ENCODE data around the gene NFIL3. TPM values are rescaled to one million over a fixed set of nuclear protein-coding genes. Genes with fewer than 3 reads are reported as not detected.

The NFIL3 gene
- total and polyA plus RNA-seq, 2 experiments from 2014 or later: 4.1 to 7.5 TPM

GRCh38 chr9:91418215-91418610 is 5.4 kb downstream of the NFIL3 start:
- Histone ChIP-seq H4K20me1 (replicated peaks; ENCODE audit: insufficient read depth) (peaks cover 47% of the 10 kb centered on the region), H3K4me1 (ENCODE audit: insufficient read depth) (peaks cover 13% of the 10 kb centered on the region; the same call in 1 of the 2 replicates), H3K27ac (ENCODE audit: low read depth) (no peak overlapping the region), H3K36me3 (ENCODE audit: insufficient read depth) (no peaks in the 10 kb centered on the region), H2AFZ (no peak overlapping the region), H3F3A (replicated peaks; ENCODE audit: low read depth) (0 out of 2 replicates have a peak, but pooled peaks cover 3% of the 10 kb centered on the region), H3K9me2 (ENCODE audit: insufficient read depth) (no peaks in the 10 kb centered on the region), H3K4me3 (no peak overlapping the region), H3K27me3 (ENCODE audit: insufficient read depth) (peaks cover 41% of the 10 kb centered on the region), H3K79me2 (replicated peaks; ENCODE audit: insufficient read depth) (peaks cover 81% of the 10 kb centered on the region), H3K4me2 (no peak overlapping the region)
- Mint-ChIP-seq H3K4me1 (peaks cover 19% of the 10 kb centered on the region), H3K36me3 (ENCODE audit: low read depth) (no peaks in the 10 kb centered on the region; the same call in 2 of the 3 replicates), H3K27ac (no peak overlapping the region), H3K27me3 (ENCODE audit: insufficient read depth, low read depth, poor library complexity) (peaks cover 26% of the 10 kb centered on the region), H3K4me3 (no peak overlapping the region), H3K9me3 (no peaks in the 10 kb centered on the region; the same call in 2 of the 3 replicates)
- no peak for DNase-seq (ENCODE audit: low spot score)
- TF ChIP-seq CREB1 (CRISPR knock-in tag; IDR thresholded peaks at IDR 0.05; ENCODE audit: low read depth) (no peak), NANOG (IDR thresholded peaks at IDR 0.05; ENCODE audit: borderline replicate concordance) (no peak), CTCF (conservative IDR thresholded peaks at IDR 0.05; ENCODE audit: low read depth in 2 of 2) (no peak)
- ATAC-seq: no peak

GRCh38 chr9:91417602-91418214 is 5.9 kb downstream of the NFIL3 start:
- H3K27ac ChIP-seq (ENCODE audit: low read depth): no peak overlapping the region
- H3K36me3 Mint-ChIP-seq (ENCODE audit: low read depth): no peaks in the 10 kb centered on the region; the same call in 2 of the 3 replicates
- TF ChIP-seq ZNF114 (CRISPR knock-in tag; IDR thresholded peaks at IDR 0.05) (no peak), NANOG (IDR thresholded peaks at IDR 0.05; ENCODE audit: borderline replicate concordance) (no peak), ZNF462 (CRISPR knock-in tag; IDR thresholded peaks at IDR 0.05) (no peak), STAT1 (IDR thresholded peaks at IDR 0.05; ENCODE audit: unreplicated experiment) (no peak), ZNF331 (CRISPR knock-in tag; IDR thresholded peaks at IDR 0.05; ENCODE audit: low read depth) (no peak), EZH2 (IDR thresholded peaks at IDR 0.05; ENCODE audit: low read depth, unreplicated experiment) (no peak), POLR2AphosphoS5 (IDR thresholded peaks at IDR 0.05; ENCODE audit: low read depth) (no peak), EZH2phosphoT487 (IDR thresholded peaks at IDR 0.05; ENCODE audit: unreplicated experiment) (no peak)
- DNase-seq (ENCODE audit: low spot score) (no peak), ATAC-seq (no peak)
- no peak overlapping the region for H3K4me2 ChIP-seq
- H3K9me3 Mint-ChIP-seq: no peaks in the 10 kb centered on the region; the same call in 2 of the 3 replicates
- peaks cover 24% of the 10 kb centered on the region for H3K27me3 Mint-ChIP-seq (ENCODE audit: insufficient read depth, low read depth, poor library complexity)
- H3K4me3 Mint-ChIP-seq: no peak overlapping the region
- H3K27me3 ChIP-seq (ENCODE audit: insufficient read depth): peaks cover 37% of the 10 kb centered on the region
- no peak overlapping the region for H3K4me3 ChIP-seq
- H3K4me1 Mint-ChIP-seq: peaks cover 15% of the 10 kb centered on the region
- H3K9me2 ChIP-seq (ENCODE audit: insufficient read depth): no peaks in the 10 kb centered on the region
- H3K36me3 ChIP-seq (ENCODE audit: insufficient read depth): no peaks in the 10 kb centered on the region
- H3K4me1 ChIP-seq (ENCODE audit: insufficient read depth): peaks cover 11% of the 10 kb centered on the region; the same call in 1 of the 2 replicates
- no peaks in the 10 kb centered on the region for H3F3A ChIP-seq (replicated peaks; ENCODE audit: low read depth)
- H3K79me2 ChIP-seq (replicated peaks; ENCODE audit: insufficient read depth): peaks cover 84% of the 10 kb centered on the region
- no peak overlapping the region for H2AFZ ChIP-seq
- no peak overlapping the region for H3K27ac Mint-ChIP-seq
- peaks cover 45% of the 10 kb centered on the region for H4K20me1 ChIP-seq (replicated peaks; ENCODE audit: insufficient read depth)

Data from GM23338 (cell line).